Activated CD4-positive, alpha-beta T cell treated with anti-CD3 and anti-CD28 coated beads for 36 hours (primary cell): Measurements from ENCODE around the gene ARAP3. TPM values are rescaled to one million over a fixed set of nuclear protein-coding genes. Genes with fewer than 3 reads are reported as not detected.
"Not testable (repeated sequence)": the region's sequence is repeated elsewhere in the genome, so short reads cannot be mapped to it uniquely, and the experiment has no call there.

Experiments
- ATAC-seq: fragments of 200-7000 bp; cut with Tn5 transposase; one replicate; pipeline ENCODE4 v1.10.0; 2021; ENCODE audit warnings: mild to moderate bottlenecking, moderate library complexity
- CTCF ChIA-PET: fragments of 350-600 bp; sonication (Branson Sonifier 250); formaldehyde crosslinking; loops from one replicate; lab custom pipeline; 2021; ENCODE audit warnings: antibody characterized with exemption; lab: Charles Lee
- POLR2A ChIA-PET: fragments of 350-600 bp; sonication (Branson Sonifier 250); formaldehyde crosslinking; loops from one replicate; lab custom pipeline; 2021; ENCODE audit warnings: antibody characterized with exemption, inconsistent platforms; lab: Charles Lee
- DNase-seq: peaks from one replicate; pipeline ENCODE4 v3.0.0-alpha.2; 2020
- H3K27ac Mint-ChIP-seq: one replicate; pipeline ENCODE4 v1.8.0; 2021; ENCODE audit warnings: mixed read lengths
- H3K27me3 Mint-ChIP-seq: one replicate; pipeline ENCODE4 v1.8.0; 2021; ENCODE audit warnings: mixed read lengths
- H3K36me3 Mint-ChIP-seq: one replicate; pipeline ENCODE4 v1.8.0; 2021; ENCODE audit warnings: low read depth, mixed read lengths
- H3K4me1 Mint-ChIP-seq: one replicate; pipeline ENCODE4 v1.8.0; 2021; ENCODE audit warnings: mixed read lengths
- H3K4me3 Mint-ChIP-seq: one replicate; pipeline ENCODE4 v1.8.0; 2021; ENCODE audit warnings: mild to moderate bottlenecking, moderate library complexity, mixed read lengths
- H3K9me3 Mint-ChIP-seq: one replicate; pipeline ENCODE4 v1.8.0; 2021; ENCODE audit warnings: low read depth, mixed read lengths
- intact Hi-C, 2 experiments: fragments of 100-400 bp; cut with DNase I in 1 of 2; cut with micrococcal nuclease in 1 of 2; formaldehyde crosslinking; loops; one replicate each; pipeline versions ENCODE4 v1.14.2 to v1.15.1; 2022 to 2024; cut with DNase I, micrococcal nuclease
- total RNA-seq, 2 experiments: library from RNA; stranded (reverse); gene quantifications; one replicate each; pipeline ENCODE4 v1.2.3, GENCODE V29; 2021

Gene ARAP3, protein sequence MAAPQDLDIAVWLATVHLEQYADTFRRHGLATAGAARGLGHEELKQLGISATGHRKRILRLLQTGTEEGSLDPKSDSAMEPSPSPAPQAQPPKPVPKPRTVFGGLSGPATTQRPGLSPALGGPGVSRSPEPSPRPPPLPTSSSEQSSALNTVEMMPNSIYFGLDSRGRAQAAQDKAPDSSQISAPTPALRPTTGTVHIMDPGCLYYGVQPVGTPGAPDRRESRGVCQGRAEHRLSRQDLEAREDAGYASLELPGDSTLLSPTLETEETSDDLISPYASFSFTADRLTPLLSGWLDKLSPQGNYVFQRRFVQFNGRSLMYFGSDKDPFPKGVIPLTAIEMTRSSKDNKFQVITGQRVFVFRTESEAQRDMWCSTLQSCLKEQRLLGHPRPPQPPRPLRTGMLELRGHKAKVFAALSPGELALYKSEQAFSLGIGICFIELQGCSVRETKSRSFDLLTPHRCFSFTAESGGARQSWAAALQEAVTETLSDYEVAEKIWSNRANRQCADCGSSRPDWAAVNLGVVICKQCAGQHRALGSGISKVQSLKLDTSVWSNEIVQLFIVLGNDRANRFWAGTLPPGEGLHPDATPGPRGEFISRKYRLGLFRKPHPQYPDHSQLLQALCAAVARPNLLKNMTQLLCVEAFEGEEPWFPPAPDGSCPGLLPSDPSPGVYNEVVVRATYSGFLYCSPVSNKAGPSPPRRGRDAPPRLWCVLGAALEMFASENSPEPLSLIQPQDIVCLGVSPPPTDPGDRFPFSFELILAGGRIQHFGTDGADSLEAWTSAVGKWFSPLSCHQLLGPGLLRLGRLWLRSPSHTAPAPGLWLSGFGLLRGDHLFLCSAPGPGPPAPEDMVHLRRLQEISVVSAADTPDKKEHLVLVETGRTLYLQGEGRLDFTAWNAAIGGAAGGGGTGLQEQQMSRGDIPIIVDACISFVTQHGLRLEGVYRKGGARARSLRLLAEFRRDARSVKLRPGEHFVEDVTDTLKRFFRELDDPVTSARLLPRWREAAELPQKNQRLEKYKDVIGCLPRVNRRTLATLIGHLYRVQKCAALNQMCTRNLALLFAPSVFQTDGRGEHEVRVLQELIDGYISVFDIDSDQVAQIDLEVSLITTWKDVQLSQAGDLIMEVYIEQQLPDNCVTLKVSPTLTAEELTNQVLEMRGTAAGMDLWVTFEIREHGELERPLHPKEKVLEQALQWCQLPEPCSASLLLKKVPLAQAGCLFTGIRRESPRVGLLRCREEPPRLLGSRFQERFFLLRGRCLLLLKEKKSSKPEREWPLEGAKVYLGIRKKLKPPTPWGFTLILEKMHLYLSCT (N-terminal part only)
- total RNA-seq, result 1 to 10 TPM; 3.2 TPM

DNA sequence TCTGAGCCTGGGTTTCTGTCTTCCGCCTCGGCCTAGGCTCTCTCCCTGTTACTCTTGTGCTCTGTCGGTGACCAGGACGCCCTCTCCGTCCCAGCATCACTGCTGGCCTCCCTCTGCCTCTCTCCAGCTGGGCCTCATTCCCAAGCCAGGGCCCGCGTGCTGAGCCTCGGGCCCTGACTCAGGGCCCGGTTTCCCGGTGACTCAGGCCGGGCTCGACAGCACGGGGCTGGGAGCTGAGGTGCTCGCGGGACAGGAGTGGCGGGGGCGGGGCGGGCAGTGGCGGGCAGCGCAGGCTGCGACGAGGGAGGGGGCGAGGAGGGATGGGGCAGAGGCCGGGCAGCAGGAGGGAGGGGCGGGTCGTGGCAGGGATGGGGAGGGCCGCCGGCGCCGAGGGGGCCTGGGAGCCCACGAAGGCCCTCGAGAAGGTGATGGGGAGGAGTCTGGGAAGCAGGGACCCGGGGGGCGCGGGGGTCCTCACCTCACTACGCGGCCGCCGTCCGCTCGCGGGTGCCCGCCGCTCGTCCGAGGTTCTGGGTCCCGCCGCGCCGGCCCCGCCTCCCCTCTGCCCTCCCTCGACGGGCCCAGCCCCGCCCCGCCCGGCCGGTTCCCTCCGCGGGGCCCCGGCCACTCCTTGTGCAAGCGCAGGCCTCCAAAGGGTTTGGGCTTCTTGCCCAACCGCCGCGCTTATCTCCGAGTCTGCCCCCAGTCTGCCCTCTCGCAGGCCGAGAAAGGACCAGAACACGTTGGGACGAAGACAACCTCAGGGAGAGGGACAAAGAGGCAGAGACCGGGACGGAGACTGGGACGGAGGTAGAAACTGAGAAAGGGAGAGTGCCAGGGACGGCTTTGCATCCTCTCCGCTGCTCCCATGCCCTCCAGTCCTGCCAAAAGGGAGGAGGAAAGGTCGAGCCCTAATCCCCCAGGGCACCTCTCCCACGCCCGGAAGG lies at the start of gene ARAP3:
TSS of gene ARAP3 (minus strand) at position 536 of the 947 bp plus-strand sequence. CDS start 1,744 bp downstream, outside the sequence.
- Mint-ChIP-seq H3K27ac (peak within 1 kb of the TSS; percentile 62), H3K36me3 (no peaks in the 10 kb centered on the region), H3K4me1 (peaks cover 19% of the 10 kb centered on the region), H3K27me3 (peaks cover 3% of the 10 kb centered on the region), H3K9me3 (no peaks in the 10 kb centered on the region), H3K4me3 (peak within 1 kb of the TSS; percentile 60)
- ATAC-seq (peak; percentile 63), DNase-seq (peak; percentile 59)
- intact Hi-C loops, result no loop called here
- POLR2A ChIA-PET, result interaction anchor here (0.6 kb wide), 1 partner anchor 168 kb away, joined by 3 read pairs; no protein-coding TSS in a partner anchor
- CTCF ChIA-PET, result interaction anchor here (0.6 to 4.1 kb wide), 6 partner anchors 12 to 279 kb away, joined by 3 to 46 read pairs (median 8); partner anchors contain the start of gene PCDH1

DNA sequence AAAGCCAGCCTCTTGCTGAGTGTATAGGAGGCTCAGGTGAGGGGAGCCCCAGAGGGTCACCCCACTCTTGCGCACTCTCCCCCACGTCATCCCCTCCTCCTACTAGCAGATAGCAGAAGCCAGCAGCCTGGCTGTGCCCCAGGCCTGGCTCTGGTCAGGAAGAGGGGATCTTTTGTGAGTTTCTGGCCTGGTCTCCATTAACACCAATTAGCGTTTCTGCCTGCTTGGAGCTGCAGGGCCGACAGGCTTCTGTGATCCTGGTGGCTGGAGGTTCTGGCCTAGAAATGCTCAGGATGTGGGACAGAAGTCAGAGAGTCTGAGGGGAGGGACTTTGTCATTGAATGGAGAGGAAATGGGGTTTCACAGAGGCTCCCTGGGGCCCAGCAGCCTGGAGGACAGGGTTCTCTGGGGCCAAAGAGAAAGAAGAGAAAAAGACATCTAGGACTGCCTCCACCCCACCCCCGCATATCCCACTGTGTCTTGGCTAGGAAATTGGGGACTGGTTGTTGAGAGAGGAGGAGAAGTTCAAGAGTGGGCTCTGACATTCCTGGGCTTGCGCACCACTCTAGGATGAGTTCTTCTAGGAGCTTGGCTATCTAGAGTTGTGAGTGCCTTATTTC lies 47.5 kb upstream of the ARAP3 start:
- CTCF ChIA-PET, result interaction anchor here (0.7 kb wide), 2 partner anchors 12 to 179 kb away, joined by 3 read pairs; no protein-coding TSS in a partner anchor

DNA sequence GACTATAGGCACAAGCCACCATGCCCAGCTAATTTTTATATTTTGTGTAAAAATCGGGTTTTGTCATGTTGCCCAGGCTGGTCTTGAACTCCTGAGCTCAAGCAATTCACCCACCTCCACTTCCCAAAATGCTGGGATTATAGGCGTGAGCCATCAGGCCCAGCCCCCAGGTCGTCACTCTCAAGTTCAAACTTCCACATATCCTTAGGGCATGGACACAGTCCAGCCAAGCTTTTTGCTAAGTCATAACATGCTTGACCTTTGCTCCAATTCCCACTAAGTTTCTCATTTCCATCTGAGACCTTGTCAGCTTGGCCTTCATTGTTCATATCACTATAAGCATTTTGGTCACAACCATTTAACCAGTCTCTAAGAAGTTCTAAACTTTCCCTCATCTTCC lies 43.9 kb upstream of the ARAP3 start:
- ATAC-seq (no peak), DNase-seq (no peak)
- H3K4me1 Mint-ChIP-seq, result no peaks in the 10 kb centered on the region
- no peaks in the 10 kb centered on the region for H3K9me3 Mint-ChIP-seq
- H3K4me3 Mint-ChIP-seq, result no peak overlapping the region
- POLR2A ChIA-PET, result no interaction called here
- CTCF ChIA-PET, result interaction anchor here (0.6 kb wide), 1 partner anchor 68 kb away, joined by 3 read pairs; no protein-coding TSS in a partner anchor
- intact Hi-C loops, result no loop called here
- H3K27ac Mint-ChIP-seq, result no peak overlapping the region
- no peaks in the 10 kb centered on the region for H3K36me3 Mint-ChIP-seq
- no peaks in the 10 kb centered on the region for H3K27me3 Mint-ChIP-seq

More for the DNA sequence above, 47.5 kb upstream of the ARAP3 start:
- intact Hi-C loops, result no loop called here
- H3K27me3 Mint-ChIP-seq, result peaks cover 3% of the 10 kb centered on the region
- POLR2A ChIA-PET, result no interaction called here
- no peak overlapping the region for H3K27ac Mint-ChIP-seq
- no peaks in the 10 kb centered on the region for H3K4me1 Mint-ChIP-seq
- no peak overlapping the region for H3K4me3 Mint-ChIP-seq
- H3K9me3 Mint-ChIP-seq, result no peaks in the 10 kb centered on the region
- ATAC-seq (no peak), DNase-seq (no peak)
- H3K36me3 Mint-ChIP-seq, result no peaks in the 10 kb centered on the region

DNA sequence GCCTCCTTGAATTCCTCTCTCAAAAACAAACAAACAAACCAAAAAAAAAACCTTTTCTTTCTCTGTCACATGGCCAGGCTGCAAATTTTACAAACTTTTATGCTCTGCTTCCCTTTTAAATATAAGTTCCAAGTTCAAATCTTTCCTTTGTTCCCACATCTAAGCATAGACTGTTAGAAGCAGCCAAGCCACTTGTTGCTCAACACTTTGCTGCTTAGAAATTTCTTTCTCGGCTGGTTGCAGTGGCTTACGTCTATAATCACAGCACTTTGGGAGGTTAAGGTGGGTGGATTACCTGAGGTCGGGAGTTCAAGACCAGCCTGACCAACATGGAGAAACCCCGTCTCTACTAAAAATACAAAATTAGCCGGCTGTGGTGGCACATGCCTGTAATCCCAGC lies 43.1 kb upstream of the ARAP3 start:
- H3K36me3 Mint-ChIP-seq, ATAC-seq: not testable (repeated sequence)

DNA sequence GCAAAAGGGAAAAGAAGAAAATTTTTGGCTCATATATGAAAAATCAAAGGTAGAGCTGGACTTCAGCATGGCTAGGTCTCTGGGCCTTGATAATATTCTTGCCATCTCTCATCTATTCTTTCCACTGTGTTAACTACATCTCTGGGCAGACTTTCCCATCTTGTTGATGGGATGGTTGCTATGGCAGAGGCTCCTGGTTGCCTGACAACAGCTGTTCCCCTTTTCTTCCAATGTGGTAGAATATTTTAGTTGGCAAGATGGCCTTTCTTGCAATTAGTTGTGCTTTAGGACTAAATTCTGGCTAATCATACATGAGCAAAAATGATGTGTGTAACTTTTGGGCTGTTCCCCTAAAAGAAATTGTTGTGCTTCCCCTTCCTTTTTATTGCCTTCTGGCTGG lies 40.2 kb upstream of the ARAP3 start:
- ChIA-PET POLR2A (no interaction called here), CTCF (interaction anchor here (0.9 to 1.4 kb wide), 2 partner anchors 9 to 10 kb away, joined by 3 read pairs; no protein-coding TSS in a partner anchor)
- no peak overlapping the region for H3K4me3 Mint-ChIP-seq
- H3K36me3 Mint-ChIP-seq, result no peaks in the 10 kb centered on the region
- DNase-seq (no peak), ATAC-seq (no peak)
- intact Hi-C loops, result no loop called here
- H3K9me3 Mint-ChIP-seq, result no peaks in the 10 kb centered on the region
- peaks cover 2% of the 10 kb centered on the region for H3K27me3 Mint-ChIP-seq
- H3K4me1 Mint-ChIP-seq, result no peaks in the 10 kb centered on the region
- no peak overlapping the region for H3K27ac Mint-ChIP-seq

More for the DNA sequence above, 43.1 kb upstream of the ARAP3 start:
- intact Hi-C loops, DNase-seq, H3K27me3 Mint-ChIP-seq, H3K27ac Mint-ChIP-seq, H3K4me3 Mint-ChIP-seq, POLR2A ChIA-PET, H3K9me3 Mint-ChIP-seq, H3K4me1 Mint-ChIP-seq, CTCF ChIA-PET: not testable (repeated sequence)

DNA sequence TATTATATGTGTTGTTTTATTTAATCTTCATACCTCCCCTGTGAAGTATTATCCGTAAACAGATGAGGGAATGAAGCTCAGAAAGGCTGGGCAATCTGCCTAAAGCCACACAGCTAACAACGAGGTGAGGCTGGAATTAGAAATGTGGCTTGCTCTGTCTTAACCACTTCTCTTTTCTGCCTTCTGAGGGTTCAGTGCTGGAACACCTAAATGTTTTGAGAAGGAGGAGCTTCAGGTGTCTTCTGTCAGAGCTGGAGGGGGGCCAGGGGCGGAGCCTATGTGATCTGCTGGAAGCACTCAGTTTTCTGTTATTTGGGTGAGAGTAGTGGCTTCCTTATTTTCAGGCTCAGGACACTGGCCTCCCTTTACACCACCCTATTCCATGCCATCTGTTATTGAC lies 35.0 kb upstream of the ARAP3 start:
- no peak for DNase-seq
- CTCF ChIA-PET, result interaction anchor here (0.6 to 1.7 kb wide), 3 partner anchors 25 to 903 kb away, joined by 3 to 5 read pairs (median 4); no protein-coding TSS in a partner anchor

DNA sequence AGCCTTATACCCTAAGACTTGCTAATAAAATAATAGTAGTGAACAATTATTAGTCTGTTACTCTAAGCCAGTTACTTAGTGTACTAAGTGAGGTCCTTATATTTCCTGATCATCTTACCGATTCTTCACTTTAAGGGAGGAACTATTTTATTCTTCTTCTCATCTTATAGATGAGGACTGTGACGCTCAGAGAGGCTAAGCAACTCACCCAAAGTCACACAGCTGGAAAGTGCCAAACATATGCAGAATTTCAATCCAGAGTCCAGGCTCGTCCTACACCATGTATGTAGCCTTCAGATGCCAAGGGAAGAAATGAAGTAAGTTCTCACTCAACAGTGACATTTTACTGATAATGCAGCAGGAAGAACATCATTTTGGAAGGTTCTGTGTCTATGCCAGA lies 34.4 kb upstream of the ARAP3 start:
- no peak for ATAC-seq
- CTCF ChIA-PET, result interaction anchor here (0.7 to 1.7 kb wide), 2 partner anchors 25 to 232 kb away, joined by 3 to 5 read pairs; no protein-coding TSS in a partner anchor

More for the DNA sequence above, 35.0 kb upstream of the ARAP3 start:
- H3K4me1 Mint-ChIP-seq, result no peaks in the 10 kb centered on the region
- ATAC-seq, result no peak
- POLR2A ChIA-PET, result no interaction called here
- H3K36me3 Mint-ChIP-seq, result no peaks in the 10 kb centered on the region
- H3K27me3 Mint-ChIP-seq, result peaks cover 4% of the 10 kb centered on the region
- intact Hi-C loops, result no loop called here
- H3K9me3 Mint-ChIP-seq, result no peaks in the 10 kb centered on the region
- H3K4me3 Mint-ChIP-seq, result no peak overlapping the region
- H3K27ac Mint-ChIP-seq, result no peak overlapping the region

DNA sequence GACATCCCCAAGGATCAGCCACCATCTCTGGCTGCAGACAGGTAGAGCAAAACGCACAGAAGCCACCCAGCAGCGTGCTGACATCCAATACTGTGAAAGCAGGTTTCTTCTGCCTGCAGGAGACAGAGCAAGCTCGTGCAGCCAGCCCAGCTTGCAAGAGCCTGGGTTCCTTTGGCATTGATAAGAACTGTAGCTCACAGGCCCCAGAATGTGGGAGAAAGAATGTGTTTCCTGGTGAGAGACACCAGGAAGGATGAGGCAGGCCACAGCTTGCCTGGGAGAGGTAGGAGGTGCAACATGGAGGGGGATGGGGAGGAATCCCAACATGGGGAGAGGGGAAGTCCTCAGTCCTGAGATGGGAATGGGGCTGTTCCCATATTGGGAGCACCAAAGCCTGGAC lies 34.0 kb upstream of the ARAP3 start:
- Mint-ChIP-seq H3K4me1 (no peaks in the 10 kb centered on the region), H3K27me3 (peaks cover 4% of the 10 kb centered on the region), H3K36me3 (no peaks in the 10 kb centered on the region), H3K4me3 (no peak overlapping the region), H3K27ac (no peak overlapping the region), H3K9me3 (no peaks in the 10 kb centered on the region)
- ChIA-PET CTCF (interaction anchor here (1.7 kb wide), 1 partner anchor 24 kb away, joined by 5 read pairs; no protein-coding TSS in a partner anchor), POLR2A (no interaction called here)
- ATAC-seq, result no peak
- intact Hi-C loops, result no loop called here
- no peak for DNase-seq

More for the DNA sequence above, 34.4 kb upstream of the ARAP3 start:
- intact Hi-C loops, result no loop called here
- Mint-ChIP-seq H3K27ac (no peak overlapping the region), H3K27me3 (peaks cover 4% of the 10 kb centered on the region), H3K36me3 (no peaks in the 10 kb centered on the region), H3K4me3 (no peak overlapping the region), H3K4me1 (no peaks in the 10 kb centered on the region), H3K9me3 (no peaks in the 10 kb centered on the region)
- no peak for DNase-seq
- POLR2A ChIA-PET, result no interaction called here

DNA sequence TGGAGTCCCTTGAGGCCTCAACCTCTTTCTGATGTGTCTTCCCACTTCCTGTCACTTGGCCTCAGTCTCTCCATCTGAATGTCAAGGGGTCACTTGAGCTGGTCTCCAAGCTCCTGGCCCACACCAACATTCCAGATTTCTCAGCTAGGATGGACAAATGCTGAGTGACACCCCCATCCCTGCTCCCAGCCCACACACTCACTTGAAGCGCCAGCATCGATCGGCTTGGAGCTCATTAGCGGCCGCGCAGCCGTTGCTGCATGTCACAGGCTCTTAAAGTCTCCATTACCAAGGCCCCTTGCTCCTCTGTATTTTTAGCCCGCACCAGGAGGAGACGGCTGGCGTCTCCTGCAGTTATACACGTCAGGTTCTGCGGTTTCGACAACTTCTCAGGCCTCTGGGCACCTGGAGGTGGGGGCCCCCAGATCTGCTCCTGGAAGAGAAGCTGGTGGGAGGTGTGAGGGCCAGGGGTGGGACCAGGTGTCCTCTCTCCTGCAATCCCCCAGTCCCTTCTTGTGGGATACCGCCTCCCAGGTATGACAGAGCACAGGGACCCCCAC lies 33.4 kb upstream of the ARAP3 start:
- no peaks in the 10 kb centered on the region for H3K9me3 Mint-ChIP-seq
- H3K36me3 Mint-ChIP-seq, result no peaks in the 10 kb centered on the region
- H3K4me3 Mint-ChIP-seq, result no peak overlapping the region
- no peak for ATAC-seq
- peaks cover 6% of the 10 kb centered on the region for H3K27me3 Mint-ChIP-seq
- intact Hi-C loops, result no loop called here
- no peak overlapping the region for H3K27ac Mint-ChIP-seq
- CTCF ChIA-PET, result interaction anchor here (1.0 kb wide), 1 partner anchor 245 kb away, joined by 4 read pairs; no protein-coding TSS in a partner anchor
- no peaks in the 10 kb centered on the region for H3K4me1 Mint-ChIP-seq
- POLR2A ChIA-PET, result no interaction called here
- DNase-seq, result no peak
